Inferior parietal cortex (tissue), 1 donor: ENCODE data around the gene STS.

ENCODE experiments used
- DNase-seq: peaks from one replicate; pipeline ENCODE4 v3.0.0-alpha.2; 2016; ENCODE audit errors: extremely low spot score

STS gene

GRCh38 chrX:7147413-7147977 is at the start of gene STS:
Gene STS, plus strand, starts transcription at chrX:7147712. Its CDS starts 105,488 bp downstream, at chrX:7253200.
- DNase-seq: no peak

- no peak for DNase-seq
Measured at GRCh38 chrX:7100022-7100421, 47.5 kb upstream of the STS start.

DNA sequence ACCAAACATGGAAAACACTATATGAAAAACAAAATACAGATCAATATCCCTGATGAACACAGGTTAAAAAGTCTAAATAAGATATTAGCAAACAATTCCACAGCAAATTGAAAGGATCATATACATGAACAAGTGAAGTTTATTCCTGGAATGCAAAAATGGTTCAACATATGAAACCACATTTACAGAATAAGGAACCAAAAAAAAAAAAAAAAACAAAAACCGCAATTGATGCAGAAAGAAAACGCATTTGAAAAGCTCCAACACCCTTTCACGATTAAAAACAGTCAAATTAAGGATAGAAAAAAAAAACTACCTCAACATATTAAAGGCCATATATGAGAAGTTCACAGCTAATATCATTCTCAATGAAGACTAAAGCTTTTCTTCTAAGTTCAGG is 45.4 kb upstream of the STS start:
- DNase-seq: no peak

DNA sequence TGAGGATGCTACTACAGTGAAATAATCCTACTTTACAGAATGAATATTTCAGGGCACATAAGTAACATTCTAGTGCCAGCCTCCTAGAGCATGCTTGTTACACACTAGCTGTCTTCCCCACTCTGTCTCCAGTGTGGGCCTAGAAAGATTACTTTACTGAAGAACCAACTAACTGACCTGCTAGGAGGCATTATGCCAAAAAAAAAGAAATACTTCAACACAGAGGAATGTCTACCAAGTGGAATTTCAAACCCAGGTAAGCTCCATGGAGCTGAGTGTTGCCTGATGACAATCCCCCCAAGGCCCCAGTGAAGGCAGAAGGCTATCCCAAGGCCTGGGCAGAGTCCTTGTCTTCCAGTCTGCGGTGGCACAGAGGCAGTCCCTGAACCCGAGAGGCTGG is 40.9 kb upstream of the STS start:
- no peak for DNase-seq

DNA sequence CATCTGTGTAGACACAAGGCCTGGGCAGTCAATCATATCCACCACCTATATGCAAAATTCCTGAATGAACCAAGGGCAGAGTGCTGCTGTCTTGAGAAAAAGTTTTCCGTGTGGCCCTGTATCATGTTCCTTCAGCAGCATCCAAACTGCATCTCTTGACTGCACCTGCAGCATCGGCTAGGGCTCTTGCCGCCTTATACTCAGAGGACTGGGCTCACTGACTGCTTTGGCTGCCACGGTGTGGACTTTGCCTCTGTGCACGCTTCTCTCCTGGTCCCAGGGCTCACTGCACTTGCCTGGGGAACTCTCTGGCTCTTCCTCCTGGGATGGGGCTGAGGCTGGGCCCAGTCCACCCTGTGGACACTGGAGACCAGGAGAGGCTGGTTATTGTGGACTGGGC is 39.5 kb upstream of the STS start:
- DNase-seq: no peak

- DNase-seq: peak; percentile 4
Measured at GRCh38 chrX:7109049-7109531, 38.4 kb upstream of the STS start.

DNA sequence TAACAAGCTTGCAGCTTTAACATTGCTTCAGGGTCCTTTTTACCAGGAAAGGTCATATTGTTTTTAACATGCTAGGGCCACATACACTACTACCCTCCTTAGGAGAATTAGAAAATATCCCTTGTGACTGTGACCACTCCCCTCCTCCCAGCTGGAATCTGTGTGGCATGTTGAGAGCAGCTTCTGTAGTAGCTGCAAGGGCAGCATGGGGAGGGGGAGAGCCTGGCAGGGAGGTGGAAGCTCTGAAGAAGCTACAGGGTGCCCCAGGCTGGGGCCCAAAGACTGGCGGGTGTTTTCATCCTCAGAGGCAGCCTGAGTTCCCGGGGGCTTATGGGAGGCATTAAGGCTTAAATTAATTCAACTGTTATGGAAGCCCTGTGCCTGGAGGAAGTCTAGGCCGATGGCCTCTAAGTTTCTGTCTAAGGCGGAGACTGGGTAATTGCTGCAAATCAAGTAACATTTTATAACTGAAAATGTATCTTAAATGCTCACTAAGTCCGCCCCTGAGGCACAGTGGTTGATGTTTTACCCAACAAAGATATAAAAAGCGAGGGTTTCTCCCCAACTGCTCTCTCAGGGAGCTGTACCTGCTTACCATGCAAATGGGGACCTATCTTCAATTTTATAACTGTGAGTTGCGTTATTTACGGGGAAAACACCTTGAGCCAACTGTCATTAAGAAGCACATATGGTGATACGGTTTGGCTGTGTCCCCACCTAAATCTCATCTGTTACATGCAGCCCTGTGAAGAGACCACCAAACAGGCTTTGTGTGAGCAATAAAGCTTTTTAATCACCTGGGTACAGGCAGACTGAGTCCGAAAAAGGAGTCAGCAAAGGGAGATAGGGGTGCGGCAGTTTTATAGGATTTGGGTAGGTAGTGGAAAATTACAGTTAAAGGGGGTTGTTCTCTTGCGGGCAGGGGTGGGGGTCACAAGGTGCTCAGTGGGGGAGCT is 37.4 kb upstream of the STS start:
- no peak for DNase-seq

- DNase-seq: no peak
Measured at GRCh38 chrX:7110821-7111276, 36.7 kb upstream of the STS start.

DNA sequence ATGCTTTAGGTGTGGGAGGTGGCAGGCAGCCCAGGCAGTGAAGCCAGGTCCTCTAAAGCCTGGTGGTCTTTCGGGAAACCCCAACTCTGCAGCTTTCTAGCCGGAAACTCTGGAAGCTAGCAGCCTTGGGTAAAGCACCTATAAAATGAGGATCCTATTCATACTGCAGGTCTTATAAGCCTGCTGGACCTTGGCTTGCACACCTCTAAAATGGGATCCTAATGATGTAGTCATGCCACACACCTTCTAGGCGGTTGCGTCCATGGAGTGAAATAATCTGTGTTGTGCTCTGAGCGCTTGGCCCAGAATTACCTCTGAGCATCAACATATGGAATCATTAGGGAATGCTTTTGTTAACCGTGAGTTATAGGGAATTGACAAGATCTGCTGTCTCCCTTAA is 36.0 kb upstream of the STS start:
- no peak for DNase-seq

GRCh38 chrX:7112071-7112470 is 35.4 kb upstream of the STS start:
- no peak for DNase-seq

GRCh38 chrX:7115557-7115956 is 32.0 kb upstream of the STS start:
- DNase-seq: no peak

- DNase-seq: no peak
Measured at GRCh38 chrX:7116081-7116480, 31.4 kb upstream of the STS start.

- DNase-seq: no peak
Measured at GRCh38 chrX:7117587-7117986, 29.9 kb upstream of the STS start.

DNA sequence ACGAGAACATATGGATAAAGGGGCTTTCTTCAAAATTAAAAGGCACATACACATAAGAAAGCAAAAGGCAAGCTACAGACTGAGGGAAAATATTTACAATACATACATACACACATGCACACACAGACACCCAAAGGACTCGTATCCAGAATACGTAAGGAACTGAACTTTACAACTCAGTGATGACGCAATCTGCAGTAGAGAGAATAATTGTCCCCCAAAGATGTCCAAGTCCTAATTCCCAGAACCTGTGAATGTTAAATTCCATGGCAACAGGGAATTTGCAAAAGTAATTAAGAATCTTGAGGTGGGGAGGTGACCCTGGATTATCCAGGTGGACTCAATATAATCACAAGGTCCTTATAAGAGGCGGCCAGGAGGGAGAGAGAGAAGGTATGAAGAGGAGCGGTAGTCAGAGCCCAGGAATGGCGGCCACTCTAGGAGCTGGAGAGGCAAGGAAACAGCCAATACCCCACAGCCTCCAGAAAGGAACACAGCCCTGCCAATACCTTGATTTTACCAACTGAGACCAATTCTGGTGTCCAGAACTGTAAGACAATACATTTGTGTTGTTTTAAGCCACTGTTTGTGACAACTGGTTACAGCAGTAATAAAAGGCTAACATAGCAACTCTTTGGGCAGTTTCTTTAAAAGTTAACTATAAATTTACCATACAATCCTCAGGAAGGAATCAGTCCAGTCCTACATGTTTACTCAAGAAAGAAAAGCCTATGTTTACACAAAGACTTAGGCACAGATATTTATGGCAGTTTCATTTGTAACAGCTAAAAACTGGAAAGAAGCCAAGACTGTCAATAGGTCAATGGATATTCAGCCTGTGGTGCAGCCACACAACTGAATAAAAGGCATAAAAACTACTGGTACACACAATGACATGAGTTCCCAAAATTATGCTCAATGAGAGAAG is 27.3 kb upstream of the STS start:
- DNase-seq: no peak

DNA sequence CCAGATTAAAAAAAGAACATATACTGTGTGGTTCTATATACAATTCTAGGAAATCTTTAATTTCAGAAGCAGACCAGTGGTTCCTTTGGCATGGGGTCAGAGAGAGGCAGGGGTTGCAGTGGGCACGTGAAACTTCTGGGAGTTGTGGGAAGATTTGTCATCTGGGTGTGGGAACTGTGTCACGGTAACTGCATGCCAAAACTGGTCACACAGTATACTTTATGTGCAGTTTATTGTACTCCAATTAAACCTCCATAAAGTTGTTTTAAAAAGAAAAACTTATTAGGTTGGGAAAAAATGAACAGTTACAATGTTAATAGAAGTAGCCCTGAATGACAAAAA is 26.7 kb upstream of the STS start:
- DNase-seq: no peak

DNA sequence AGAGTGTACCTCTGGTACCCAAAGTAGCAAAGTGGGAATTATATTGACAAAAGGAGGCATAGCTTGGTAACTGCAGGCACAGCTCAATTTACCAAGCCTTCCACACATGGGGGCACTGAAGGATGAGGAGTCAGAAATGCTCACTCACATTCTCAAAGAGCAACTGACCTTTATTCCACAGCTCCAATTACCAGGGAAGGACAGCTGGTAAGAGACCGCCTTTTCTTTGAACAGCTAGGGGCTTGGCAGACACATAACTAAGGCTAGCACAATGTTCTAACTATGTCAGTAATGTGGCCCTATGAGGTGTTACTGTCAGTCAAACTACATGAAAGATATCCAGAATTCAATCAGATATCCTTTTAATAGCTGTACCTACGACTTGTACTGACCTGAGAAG is 20.5 kb upstream of the STS start:
- DNase-seq: no peak

DNA sequence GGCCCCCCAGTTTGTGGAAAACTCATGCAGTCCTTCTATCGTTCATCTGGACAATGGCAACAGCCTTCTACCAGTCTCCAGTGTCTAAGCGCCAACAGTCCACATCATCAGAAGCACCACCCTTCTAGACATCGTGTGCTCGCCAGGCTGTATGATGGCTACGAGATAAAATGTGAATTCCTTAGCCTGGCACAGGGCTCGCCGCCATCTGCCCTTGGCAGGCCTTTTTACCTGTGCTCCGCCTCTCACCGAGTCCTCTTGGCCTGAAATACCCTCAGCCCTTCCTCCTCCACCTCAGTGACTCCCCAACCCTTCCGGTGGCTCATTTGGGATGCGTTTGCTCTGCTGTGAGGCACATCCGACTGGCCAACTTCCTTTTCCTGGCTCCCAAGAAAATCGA is 15.9 kb upstream of the STS start:
- no peak for DNase-seq

DNA sequence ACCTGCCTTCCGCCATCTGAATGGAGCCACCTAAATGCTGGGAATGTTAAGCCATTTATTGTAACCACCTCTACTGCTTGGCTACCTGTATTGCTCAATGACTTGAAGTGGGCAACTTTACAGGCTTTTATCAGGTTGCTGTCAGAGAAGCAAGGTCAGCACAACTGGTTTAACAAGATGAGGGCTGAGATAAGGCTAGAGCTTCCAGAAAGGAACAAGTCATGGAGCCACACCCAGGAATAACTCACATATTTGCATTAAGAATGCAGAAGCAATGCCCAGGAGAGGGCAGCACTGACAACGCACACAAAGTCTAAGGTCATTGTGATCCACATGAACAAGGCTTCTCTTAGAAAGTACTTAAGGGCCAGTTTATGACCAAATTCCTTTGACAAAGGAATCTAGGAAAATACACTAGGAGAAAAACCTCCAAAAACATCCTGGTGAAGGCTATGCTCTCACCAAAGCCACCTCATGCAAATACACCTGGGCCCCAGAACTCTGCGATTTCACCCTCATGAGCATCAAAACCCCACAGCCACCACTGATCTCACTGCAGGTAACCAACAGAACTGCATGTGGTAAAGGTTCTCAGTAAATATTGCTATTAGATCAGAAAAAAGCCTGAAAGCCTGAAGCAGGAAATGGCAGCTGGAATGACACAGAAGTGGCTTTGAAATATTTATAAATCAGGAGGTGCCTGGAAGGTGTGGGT is 15.0 kb upstream of the STS start:
- peak; percentile 44 for DNase-seq

DNA sequence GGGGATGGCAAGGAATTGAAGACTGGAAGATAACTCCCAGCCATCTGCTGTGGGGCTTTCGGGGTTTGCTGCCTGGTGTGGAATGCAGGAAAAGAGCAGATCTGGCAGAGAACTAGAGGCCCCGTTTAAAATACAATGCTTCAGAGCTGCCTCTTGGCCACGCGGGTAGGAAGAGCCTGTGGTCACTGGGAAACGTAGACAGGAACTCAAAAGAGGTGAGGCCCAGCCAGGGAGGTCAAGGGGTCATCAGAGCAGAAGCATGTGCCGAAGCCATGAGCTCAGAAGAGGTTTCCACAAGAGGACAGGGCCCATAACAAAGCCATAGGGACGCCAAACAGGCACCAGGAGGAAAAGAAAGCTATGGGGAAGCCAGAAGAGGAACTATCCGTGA is 14.5 kb upstream of the STS start:
- no peak for DNase-seq

- DNase-seq: no peak
Measured at GRCh38 chrX:7134981-7135380, 12.5 kb upstream of the STS start.
